Measurements from ENCODE around the gene YPEL3.

YPEL3 gene

DNA sequence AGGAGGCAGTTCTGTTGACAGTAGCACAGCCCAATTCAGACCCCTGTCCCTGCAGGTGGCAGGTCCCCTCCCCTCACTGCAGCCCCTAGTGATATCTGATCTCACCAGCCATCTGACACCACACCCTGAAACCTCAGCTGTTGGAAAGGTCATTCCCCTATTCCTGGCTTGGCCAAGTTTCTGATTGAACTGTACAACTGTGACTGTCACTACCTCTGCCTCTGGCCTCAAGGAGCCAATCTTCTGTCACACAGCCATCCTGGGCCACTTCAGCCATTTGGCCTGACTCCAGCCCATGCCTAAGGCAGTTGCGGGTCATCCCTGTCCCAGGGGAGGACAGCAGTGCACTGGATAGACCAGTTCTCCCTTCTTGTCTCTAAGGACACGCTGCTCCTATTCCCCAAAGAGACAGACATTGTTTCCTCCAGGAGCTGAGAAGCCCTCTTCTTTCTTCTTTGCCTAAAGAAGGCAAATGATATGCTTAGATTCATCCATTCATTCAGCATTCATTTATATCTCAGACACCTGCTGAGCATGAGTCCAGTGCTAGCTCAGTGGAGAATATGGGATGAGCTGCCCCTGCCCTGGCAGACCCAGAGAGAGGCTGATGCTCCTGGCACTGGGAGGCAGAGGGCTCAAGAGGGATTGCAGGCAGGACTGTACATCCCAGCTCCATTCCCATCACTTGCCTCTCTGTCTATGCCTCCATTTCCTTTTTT lies 35.0 kb downstream of the YPEL3 start:
- in situ Hi-C loops (cut with HindIII; ENCODE audit: low pct_ligation_motif_present, low pct_unique_long_range_greater_than_20kb, low sequenced_read_pairs): no loop called here

DNA sequence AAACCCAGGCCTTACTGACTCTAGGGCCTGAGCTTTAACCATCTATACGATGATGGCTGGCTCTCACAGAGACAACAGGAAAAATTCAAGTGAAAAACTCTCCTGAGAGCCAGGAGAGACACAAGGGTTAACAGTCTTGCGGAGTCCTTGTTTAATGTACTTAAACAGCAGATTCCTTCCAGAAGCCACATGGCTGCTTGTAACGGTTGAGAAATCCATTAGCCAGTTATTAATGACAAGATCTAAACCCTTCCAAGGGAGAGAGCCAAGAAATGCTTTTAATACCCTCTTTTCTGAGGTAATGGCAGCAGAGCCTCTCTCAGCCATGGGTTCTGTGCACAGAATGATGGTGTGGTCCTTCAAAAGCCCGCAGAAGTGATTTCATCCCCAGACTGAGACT lies 35.7 kb downstream of the YPEL3 start:
- in situ Hi-C loops (cut with HindIII; ENCODE audit: low pct_ligation_motif_present, low pct_unique_long_range_greater_than_20kb, low sequenced_read_pairs): no loop called here
- DNase-seq: no peak

More for the DNA sequence above, 35.0 kb downstream of the YPEL3 start:
- no peak for DNase-seq

DNA sequence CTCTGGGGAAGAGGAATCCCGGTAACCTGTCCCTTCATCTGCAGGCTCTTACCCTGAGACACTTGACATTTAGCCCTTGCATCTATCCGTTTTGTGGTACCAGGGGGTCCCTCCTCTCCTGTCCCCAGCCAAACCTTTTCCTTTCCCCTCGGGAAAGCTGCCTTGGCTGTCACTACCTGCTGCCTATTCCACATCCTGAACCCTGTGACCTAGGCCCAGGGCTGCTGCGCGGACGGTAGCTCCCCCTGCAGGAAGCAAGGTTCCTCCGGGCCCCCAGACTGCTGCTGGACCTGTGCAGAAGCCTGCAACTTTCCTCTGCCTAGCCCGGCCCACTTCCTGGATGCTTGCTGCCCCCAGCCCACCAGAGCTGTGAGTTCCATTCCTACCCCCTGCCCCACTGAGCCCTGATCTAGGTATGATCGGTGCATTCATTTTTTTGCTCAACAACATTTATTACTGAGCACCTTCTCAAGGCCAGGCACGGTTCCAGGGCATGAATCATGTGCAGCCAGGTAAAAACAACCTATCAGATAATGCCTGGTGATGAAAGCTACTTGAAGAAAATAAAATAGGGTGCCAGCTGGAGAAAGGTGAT lies 41.0 kb downstream of the YPEL3 start:
- peak; percentile 33 for DNase-seq
- in situ Hi-C loops (cut with HindIII; ENCODE audit: low pct_ligation_motif_present, low pct_unique_long_range_greater_than_20kb, low sequenced_read_pairs): no loop called here

DNA sequence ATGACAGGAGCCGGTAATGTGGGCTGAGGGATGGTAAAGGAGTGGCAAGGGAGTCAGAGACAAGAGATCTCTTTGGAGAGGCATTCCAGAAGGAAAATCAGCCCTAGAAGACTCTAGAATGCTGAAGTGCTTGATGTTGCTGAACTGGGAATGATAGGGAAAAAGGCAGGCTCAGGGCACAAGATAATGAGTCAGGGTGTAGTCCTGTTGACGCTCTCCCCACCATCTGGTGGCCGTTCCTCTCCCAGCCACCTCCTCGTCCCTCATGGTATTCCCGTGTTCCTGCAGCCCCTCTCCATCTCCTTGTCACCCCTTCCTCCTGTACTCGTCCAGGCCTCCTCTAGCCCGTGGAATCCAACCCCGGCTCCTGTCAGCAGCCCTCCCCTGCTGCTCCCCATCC lies 41.6 kb downstream of the YPEL3 start:
- in situ Hi-C loops (cut with HindIII; ENCODE audit: low pct_ligation_motif_present, low pct_unique_long_range_greater_than_20kb, low sequenced_read_pairs): no loop called here
- no peak for DNase-seq

DNA sequence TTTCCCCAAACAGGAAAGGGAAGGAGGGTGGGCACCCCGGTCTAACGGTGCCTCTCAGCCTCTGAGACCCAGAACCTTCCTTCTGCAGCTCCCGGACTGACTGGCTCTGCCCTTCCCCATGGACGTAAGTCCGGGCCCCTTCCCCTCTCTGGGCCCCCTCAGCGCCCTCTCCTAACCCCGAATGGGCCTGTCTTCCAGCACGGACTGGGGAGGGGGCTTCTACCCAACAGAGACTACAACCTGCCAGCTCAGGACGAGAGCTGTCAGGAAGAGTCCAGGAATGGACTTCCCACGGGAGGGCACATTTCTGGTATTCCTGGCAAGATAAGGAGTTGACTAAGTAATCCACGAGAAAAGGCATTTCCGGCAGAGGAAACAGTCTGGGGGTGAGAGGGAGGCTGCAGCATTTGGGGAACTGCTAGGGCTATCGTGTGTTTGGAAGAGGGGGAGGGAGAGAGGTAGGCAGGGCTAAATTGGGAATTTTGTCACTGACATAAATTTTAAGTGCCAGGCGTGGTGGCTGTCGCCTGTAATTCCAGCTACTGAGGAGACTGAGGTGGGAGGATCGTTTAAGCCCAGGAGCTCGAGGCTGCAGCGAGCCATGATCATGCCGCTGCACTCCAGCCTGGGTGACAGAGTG lies 42.5 kb downstream of the YPEL3 start:
- DNase-seq: peak; percentile 59
- in situ Hi-C loops (cut with HindIII; ENCODE audit: low pct_ligation_motif_present, low pct_unique_long_range_greater_than_20kb, low sequenced_read_pairs): no loop called here

DNA sequence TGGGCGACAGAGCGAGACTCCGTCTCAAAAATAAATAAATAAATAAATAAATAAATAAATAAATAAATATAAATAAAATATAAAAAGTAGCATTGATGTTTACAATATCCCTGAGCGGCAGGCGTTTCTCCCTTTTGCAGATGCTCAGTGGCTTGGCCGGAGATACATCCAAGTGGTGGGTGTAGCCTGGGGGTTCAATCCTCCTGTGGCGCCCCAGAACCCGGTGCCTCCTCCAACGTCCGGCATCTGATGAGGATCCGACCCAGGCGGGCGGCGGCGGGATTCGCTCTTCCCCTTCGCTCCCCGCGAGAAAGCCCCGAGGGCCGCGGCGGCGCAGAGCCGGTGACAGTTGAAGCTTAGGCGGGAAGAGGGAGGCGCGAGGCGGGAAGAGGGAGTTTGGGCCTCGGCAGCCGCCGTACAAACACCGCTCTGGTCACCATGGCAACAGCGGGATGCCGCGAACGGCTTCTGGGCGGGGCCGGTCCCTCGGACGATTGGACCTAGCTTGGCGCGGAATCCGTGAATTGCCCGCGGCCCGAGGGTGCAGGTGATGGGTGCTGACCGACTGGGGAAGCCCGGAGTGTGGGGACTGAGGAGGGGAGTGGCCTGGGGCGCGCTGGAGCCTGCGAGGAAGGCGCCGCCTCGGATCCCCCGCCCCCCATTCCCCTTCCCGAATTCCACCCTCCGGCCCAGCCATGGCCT lies 43.2 kb downstream of the YPEL3 start:
- in situ Hi-C loops (cut with HindIII; ENCODE audit: low pct_ligation_motif_present, low pct_unique_long_range_greater_than_20kb, low sequenced_read_pairs): no loop called here
- peak; percentile 94 for DNase-seq

DNA sequence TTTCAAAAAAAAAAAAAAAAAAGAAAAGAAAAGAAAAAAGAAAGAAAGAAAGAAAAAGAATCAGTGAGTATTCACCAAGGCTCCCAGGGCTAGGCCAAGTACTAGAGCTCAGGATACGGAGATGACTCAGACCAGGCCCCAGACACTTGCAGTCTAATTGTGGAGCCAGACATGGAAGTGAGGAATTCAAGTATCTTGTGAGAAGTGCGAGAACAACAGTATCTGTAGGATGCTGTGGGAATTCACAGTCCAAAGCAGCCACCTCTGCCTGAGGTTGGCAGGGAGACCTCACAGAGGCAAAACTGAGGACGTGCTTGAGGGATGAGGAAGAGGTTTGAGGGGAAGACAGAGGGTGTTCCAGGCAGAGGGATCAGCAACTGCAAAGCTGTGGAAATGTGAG lies 44.5 kb downstream of the YPEL3 start:
- in situ Hi-C loops (cut with HindIII; ENCODE audit: low pct_ligation_motif_present, low pct_unique_long_range_greater_than_20kb, low sequenced_read_pairs): no loop called here
- DNase-seq: no peak

DNA sequence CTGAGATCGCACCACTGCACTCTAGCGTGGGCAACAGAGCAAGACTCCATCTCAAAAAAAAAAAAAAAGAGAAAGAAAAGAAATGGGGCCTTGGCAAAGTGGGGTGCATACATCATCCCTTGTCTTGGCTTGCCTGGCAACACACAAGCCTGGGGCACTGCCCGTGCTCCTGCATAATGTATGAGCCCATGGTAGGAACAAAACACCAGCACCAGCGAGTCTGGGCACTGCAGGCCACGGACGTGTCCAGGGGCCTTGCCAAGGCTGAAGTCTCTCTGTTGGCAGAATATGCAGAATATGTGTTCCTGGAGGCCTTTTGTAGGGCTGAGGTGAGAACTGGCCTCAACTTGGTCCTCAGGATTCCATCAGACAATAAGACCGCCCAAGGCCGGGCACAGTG lies 46.1 kb downstream of the YPEL3 start:
- in situ Hi-C loops (cut with HindIII; ENCODE audit: low pct_ligation_motif_present, low pct_unique_long_range_greater_than_20kb, low sequenced_read_pairs): no loop called here
- DNase-seq: no peak

DNA sequence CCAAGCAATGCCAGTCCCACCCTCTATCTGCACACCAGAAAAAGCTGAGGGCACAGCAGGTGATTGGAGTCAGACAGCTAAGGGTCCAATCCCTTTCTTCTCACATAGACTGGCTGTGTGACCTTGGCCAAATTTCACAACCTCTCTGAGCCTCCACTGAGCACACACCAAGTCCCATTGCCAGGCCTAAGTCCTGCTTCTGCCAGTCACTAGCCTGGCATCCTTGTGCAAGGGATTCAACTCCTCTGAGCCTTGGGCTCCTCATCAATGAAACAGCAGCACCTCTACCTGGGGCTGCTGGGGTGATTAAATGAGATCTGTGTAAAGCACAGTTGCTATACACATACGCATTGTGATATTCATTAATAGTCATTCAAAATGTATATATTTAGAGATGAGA lies 49.4 kb downstream of the YPEL3 start:
- DNase-seq: no peak
- in situ Hi-C loops (cut with HindIII; ENCODE audit: low pct_ligation_motif_present, low pct_unique_long_range_greater_than_20kb, low sequenced_read_pairs): no loop called here

DNA sequence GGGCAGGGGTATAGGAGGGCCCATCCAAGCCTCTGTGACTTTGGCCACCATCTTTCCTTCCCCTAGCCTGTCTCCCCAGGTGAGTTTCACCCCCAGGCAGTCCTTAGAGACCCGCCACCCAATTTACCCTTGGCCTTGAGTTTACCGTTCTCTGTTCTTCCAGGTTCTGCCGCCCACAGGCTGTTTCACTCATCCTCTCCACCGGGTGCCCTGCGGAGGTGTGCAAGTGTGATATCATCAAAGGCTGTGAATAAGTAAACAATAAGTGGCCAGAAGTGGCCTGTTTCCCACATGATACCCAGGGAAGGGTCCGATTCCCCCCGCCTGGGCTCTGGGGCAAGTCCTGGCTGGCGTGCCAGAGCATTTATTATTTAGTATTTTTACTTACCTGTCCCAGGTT lies 49.8 kb downstream of the YPEL3 start:
- in situ Hi-C loops (cut with HindIII; ENCODE audit: low pct_ligation_motif_present, low pct_unique_long_range_greater_than_20kb, low sequenced_read_pairs): no loop called here
- no peak for DNase-seq

Measured in ACHN (cell line).